ENCODE measurements around the gene CNBD2. TPM values are rescaled to one million over a fixed set of nuclear protein-coding genes. Genes with fewer than 3 reads are reported as not detected.

Gene CNBD2
- total RNA-seq, 1 donor from 2014 or later: 2.6 TPM

Other genes starting within 250 kb of the CNBD2 start
- gene RBM39, start 226.3 kb upstream of the CNBD2 start, total RNA-seq: 146 TPM
- gene PHF20, start 196.6 kb upstream of the CNBD2 start, total RNA-seq: 37.0 TPM
- 41.5 TPM for gene SCAND1, start 14.1 kb upstream of the CNBD2 start, total RNA-seq
- gene EPB41L1, start 186.2 kb downstream of the CNBD2 start, total RNA-seq: 19.6 TPM